NCI-H1694 (cell line): ENCODE data around the gene CASP9.
"Not testable (repeated sequence)": the region's sequence is repeated elsewhere in the genome, so short reads cannot be mapped to it uniquely, and the experiment has no call there.

Source experiments
- DNase-seq: peaks from one replicate; lab custom pipeline; 2025; lab: John Stamatoyannopoulos, UW

The CASP9 gene

GRCh38 chr1:15525050-15526020 lies 1.3 kb upstream of the CASP9 start:
- DNase-seq = no peak

GRCh38 chr1:15524283-15525049 lies 451 bp upstream of the CASP9 start:
- DNase-seq = peak; percentile 88

GRCh38 chr1:15523104-15524020 lies 653 bp downstream of the CASP9 start:
- DNase-seq = no peak

GRCh38 chr1:15522551-15522950 lies 1.5 kb downstream of the CASP9 start:
- DNase-seq = no peak

GRCh38 chr1:15521206-15521906 lies 2.7 kb downstream of the CASP9 start:
- DNase-seq = not testable (repeated sequence)

GRCh38 chr1:15519625-15520024 lies 4.4 kb downstream of the CASP9 start:
- DNase-seq = no peak

- no peak for DNase-seq
These were observed 8.9 kb downstream of the CASP9 start for GRCh38 chr1:15515022-15515663.

- not testable (repeated sequence) for DNase-seq
These were observed 9.5 kb downstream of the CASP9 start for GRCh38 chr1:15514557-15514956.

- DNase-seq = no peak
These were observed 10.1 kb downstream of the CASP9 start for GRCh38 chr1:15513919-15514318.

- DNase-seq = no peak
These were observed 10.8 kb downstream of the CASP9 start for GRCh38 chr1:15513192-15513591.

- DNase-seq = no peak
These were observed 13.2 kb downstream of the CASP9 start for GRCh38 chr1:15510611-15511405.

- DNase-seq = no peak
These were observed 14.4 kb downstream of the CASP9 start for GRCh38 chr1:15509586-15509985.

GRCh38 chr1:15508700-15509487 lies 15.1 kb downstream of the CASP9 start:
- no peak for DNase-seq

GRCh38 chr1:15507278-15507677 lies 16.7 kb downstream of the CASP9 start:
- DNase-seq = no peak

- DNase-seq = no peak
These were observed 17.2 kb downstream of the CASP9 start for GRCh38 chr1:15506831-15507230.

GRCh38 chr1:15504436-15504835 lies 19.6 kb downstream of the CASP9 start:
- no peak for DNase-seq

- DNase-seq = peak; percentile 54
These were observed 22.6 kb downstream of the CASP9 start for GRCh38 chr1:15501208-15502032.
